ENCODE results near the gene GSG1L2.

GSG1L2 gene

GRCh38 chr17:9824797-9825338 lies 3.0 kb upstream of the GSG1L2 start:
- no peak for DNase-seq

- no peak for DNase-seq
These were observed 2.2 kb upstream of the GSG1L2 start for GRCh38 chr17:9824094-9824493.

- no peak for DNase-seq
These were observed 1.4 kb downstream of the GSG1L2 start for GRCh38 chr17:9820448-9820847.

- DNase-seq = no peak
These were observed 3.1 kb downstream of the GSG1L2 start for GRCh38 chr17:9818760-9819159.

DNA sequence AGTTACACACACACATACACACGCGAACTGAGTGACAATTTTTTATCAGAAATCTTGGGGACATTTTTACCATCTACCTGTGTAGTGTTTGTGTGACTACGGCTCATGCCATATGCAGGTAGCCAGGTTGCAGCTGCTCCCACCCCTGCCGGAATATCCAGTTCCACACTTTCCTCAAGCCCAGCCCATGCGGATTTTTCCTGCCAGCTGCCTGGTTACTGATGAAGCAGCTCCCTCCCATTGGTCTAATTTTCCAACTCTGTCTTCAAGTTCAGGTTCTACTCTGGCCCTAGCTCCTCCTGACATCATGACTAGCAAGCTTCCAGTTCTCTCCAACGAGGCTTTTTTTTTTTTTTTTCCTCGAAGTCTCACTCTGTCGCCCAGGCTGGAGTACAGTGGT lies 4.8 kb downstream of the GSG1L2 start:
- DNase-seq = no peak

DNA sequence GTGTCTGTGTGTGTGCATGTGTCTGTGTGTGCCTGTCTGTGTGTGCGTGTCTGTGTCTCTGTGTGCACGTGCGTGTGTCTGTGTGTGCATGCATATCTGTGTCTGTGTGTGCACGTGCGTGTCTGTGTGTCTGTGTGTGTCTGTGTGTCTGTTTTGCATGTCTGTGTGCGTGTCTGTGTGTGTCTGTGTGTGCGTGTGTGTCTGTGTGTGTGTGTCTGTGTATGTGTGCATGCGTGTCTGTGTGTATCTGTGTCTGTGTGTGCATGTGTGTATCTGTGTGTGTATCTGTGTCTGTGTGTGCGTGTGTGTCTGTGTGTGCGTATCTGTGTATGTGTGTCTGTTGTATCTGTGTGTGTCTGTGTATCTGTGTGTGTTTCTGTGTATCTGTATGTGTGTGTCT lies 5.4 kb downstream of the GSG1L2 start:
- DNase-seq = no peak

GRCh38 chr17:9814337-9814945 lies 7.4 kb downstream of the GSG1L2 start:
- no peak for DNase-seq

- no peak for DNase-seq
These were observed 8.7 kb downstream of the GSG1L2 start for GRCh38 chr17:9813166-9813565.

GRCh38 chr17:9811537-9811936 lies 10.3 kb downstream of the GSG1L2 start:
- no peak for DNase-seq

GRCh38 chr17:9811086-9811485 lies 10.8 kb downstream of the GSG1L2 start:
- no peak for DNase-seq

DNA sequence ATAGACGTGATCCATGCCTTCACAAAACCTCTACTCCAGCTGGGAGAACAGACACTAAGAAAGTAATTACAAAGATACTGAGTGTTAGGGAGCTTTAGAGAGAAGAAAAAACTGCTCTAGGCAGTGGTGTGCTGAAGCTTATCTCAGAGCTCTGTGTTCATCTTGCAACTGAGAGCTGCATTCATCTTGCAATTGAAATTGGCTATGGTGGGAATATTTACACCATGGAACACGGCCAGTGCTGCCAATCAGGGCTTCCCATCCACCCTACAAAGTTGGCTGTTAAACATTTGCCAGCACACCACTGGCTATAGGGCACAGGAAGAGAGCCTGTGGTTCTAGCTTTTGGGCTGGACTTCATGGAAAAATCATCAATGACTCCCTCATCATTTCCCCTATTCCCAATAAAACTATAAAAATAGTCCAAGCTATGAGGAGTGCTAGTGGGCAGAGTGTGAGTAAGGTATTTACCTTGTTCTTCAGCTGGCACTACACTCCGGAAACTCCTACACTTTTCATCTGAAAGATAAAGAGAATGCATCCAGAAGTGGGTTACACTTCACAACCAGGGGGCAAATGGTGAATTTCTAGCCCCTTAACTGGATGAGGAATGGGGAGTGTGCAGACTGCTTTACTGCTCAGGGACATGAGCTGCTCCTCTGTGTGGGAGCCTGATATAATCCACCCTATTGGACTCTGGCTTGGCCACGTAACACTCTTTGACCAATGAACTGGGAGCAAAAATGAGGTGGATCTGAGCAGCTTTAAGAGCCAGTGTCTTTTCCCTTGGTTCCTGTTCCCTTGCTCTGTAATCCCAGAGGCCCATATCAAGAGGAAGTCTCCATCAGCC lies 11.6 kb downstream of the GSG1L2 start:
- DNase-seq = no peak

- DNase-seq = no peak
These were observed 12.5 kb downstream of the GSG1L2 start for GRCh38 chr17:9809409-9809808.

DNA sequence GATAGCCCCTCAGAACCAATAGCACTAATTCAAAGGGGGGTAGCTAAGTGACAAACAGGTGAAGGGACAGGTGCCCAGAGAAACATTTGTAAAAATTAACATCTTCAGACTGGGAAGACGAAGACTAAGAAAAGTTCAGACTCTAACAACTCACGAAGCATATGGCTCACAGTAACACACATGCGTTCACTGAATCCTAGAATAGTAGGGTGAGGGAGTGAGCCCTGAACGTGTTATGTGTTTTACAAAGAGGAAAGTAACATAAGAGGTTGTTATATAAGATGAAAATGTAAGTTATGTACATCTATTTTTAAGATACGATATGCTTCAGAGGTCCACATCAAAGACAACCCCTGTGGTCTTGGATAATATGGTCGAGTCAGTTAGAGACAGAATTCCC lies 15.2 kb downstream of the GSG1L2 start:
- no peak for DNase-seq

- no peak for DNase-seq
These were observed 16.1 kb downstream of the GSG1L2 start for GRCh38 chr17:9805769-9806168.

GRCh38 chr17:9802697-9803096 lies 19.2 kb downstream of the GSG1L2 start:
- no peak for DNase-seq

- DNase-seq = no peak
These were observed 19.6 kb downstream of the GSG1L2 start for GRCh38 chr17:9802294-9802693.

GRCh38 chr17:9801505-9801904 lies 20.4 kb downstream of the GSG1L2 start:
- no peak for DNase-seq

GRCh38 chr17:9798724-9799123 lies 23.2 kb downstream of the GSG1L2 start:
- DNase-seq = no peak

DNA sequence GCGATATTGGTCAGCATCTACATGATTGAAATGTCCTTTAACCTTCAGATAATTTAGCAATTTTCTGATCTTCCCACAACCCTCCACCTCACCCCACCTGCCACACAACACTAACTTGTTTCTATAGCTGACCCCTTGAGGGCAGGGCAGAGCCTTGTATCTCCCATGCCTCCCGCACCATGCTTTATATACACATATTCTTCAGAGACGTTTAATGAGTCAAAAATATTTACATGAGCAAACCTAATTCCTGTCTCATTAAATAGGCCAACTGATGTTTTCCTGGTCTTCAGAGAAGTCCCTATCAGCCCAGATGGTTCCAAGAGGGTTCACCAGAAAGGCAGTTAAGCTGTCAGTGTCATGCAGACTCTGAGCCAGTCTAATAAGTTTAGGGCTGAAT lies 23.9 kb downstream of the GSG1L2 start:
- DNase-seq = no peak

DNA sequence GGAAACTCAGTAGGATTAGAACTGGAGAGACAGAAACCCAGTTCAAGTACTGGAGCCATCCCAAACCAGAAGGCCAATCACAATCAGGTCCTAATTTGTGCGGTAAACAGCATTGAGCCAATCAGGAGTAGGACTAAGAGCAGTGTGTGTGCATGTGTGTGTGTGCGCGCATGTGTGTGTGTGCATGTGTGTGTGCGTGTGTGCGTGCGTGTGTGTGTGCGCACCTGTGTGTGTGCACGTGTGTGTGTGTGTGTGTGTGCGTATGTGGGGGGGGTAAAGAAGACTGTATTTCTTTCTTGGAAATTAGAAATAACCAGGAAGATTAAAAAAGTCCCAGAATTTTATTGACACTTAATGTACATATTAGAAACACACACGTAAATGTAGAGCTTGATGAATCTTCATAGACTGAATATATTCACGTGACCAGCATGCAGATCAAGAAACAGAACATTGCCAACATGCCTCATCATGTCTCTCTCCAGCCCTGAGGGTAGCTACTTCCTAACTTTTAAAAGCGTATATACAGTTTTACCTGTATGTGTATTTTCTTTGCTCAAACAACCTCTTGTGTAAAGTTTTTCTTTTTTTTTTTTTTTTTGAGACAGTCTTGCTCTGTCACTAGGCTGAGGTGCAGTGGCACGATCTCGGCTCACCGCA lies 29.6 kb downstream of the GSG1L2 start:
- DNase-seq = no peak

DNA sequence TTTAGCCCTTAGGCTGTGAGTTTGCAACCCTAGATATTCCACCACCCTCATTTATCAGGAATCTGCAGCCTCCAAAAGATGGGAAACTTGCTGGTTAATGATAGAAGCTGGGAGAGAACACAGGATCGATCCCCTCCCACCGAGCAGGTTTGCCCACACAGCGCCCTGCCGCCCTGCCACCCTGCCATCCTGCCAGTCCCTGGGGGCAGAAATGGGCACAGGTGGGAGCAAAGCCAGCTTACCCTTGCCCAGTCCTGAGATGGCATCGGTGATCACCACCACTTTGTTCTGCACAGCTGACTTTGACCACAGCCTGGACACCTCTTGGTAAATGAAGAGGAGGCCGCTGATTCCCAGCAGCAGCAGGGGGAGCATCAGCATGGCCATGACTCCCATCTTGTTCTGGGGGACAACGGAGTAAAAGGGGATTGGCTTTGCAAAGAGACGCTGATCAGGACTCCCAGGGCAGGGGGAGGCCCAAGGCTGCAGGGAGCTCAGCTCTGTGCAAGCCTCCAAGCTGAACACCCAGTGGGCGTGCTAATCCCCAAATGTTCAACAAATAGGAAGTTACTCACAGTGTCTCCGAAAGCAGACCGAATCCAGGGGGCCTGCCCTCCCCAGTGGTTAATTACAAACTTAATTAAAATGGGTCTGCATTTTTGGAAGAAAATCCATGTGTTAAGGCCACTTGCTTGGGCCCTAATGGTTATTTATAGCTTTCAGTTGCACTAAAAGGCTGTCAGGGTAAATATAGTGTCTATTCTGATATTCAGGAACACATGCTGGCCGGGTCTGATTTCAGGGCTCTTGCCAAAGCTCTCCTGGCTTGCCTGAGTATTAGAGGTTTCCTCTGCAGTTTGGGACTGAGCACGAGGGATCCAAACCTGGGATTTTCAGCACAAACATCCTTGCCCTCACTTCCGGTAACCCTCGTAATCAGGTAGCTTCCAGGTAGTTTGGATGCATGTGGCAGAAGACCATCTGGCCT lies 30.7 kb downstream of the GSG1L2 start, which contains the start of gene DHRS7C:
TSS of gene DHRS7C (minus strand) at position 704 of the 988 bp plus-strand sequence. CDS start at position 396, 308 bp downstream.
- no peak for DNase-seq

DNA sequence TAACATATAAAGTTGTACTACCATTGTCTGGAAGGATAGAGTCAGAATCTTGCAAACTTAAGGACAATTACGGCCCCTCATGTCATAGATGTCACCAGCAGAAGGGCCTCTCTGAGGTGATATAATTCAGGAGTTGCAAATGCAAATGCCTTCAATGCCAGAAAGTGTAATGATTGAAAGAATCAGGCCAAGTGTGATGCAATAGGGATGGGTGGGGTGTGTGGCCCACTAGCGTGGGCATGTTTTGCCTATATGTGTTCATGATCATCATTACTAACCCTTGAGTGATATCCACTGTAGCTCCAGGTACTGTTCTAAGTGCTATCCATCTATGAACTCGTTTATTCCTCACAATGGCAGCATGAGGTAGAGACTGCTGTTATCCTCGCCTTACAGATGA lies 31.6 kb downstream of the GSG1L2 start:
- no peak for DNase-seq
